Ascending aorta (tissue), 2 donors: ENCODE measurements around the gene DDAH1. TPM values are rescaled to one million over a fixed set of nuclear protein-coding genes. Genes with fewer than 3 reads are reported as not detected.
A peak's percentile ranks its signal among the peaks of the same experiment; 100 is the strongest.

ENCODE experiments used
- DNase-seq, 2 donors: peaks; one replicate each; pipeline ENCODE4 v3.0.0-alpha.2; 2019; ENCODE audit warnings: low spot score in 2 of 2
- H3K27ac ChIP-seq, 2 donors: fragments of 200-600 bp; sonication (generic); one replicate each; pipeline ENCODE4 v1.5.1; 2016 to 2017; ENCODE audit warnings: mild to moderate bottlenecking in 1 of 2
- H3K27me3 ChIP-seq: fragments of 200-600 bp; sonication (generic); one replicate; pipeline ENCODE4 v1.5.1; 2017
- H3K36me3 ChIP-seq, 2 donors: fragments of 200-600 bp; sonication (generic); one replicate each; pipeline ENCODE4 v1.5.1; 2016
- H3K4me1 ChIP-seq, 2 donors: fragments of 200-600 bp; sonication (generic); one replicate each; pipeline ENCODE4 v1.5.1; 2016 to 2017; ENCODE audit warnings: mild to moderate bottlenecking in 1 of 2
- H3K4me3 ChIP-seq, 2 donors: fragments of 200-600 bp; sonication (generic); one replicate each; pipeline ENCODE4 v1.5.1; 2016 to 2017; ENCODE audit warnings: mild to moderate bottlenecking in 1 of 2
- H3K9me3 ChIP-seq, 2 donors: fragments of 200-600 bp; sonication (generic); one replicate each; pipeline ENCODE4 v1.5.1; 2016
- CTCF ChIP-seq, 3 experiments: fragments of 200-600 bp in 2 of 3; fragments of 450-650 bp in 1 of 3; sonication (generic) in 2 of 3; IDR thresholded peaks; one replicate each; pipeline ENCODE4 v1.5.1; 2016 to 2019; ENCODE audit warnings: antibody characterized with exemption in 3 of 3, mild to moderate bottlenecking in 1 of 3, moderate library complexity in 1 of 3
- intact Hi-C: fragments of 100-400 bp; cut with DNase I; formaldehyde crosslinking; loops from one replicate; pipeline ENCODE4 v1.15.1; 2023
- total RNA-seq: library from RNA; depleted of rRNA; stranded (reverse); fragments of >200 nt; gene quantifications from one replicate; pipeline ENCODE4 v1.1.0, GENCODE V29; 2016

DDAH1 gene
- total RNA-seq, 1 donor from 2014 or later: 8.5 TPM

GRCh38 chr1:85421179-85421578 lies 43.8 kb downstream of the DDAH1 start:
- intact Hi-C loops: no loop called here
- peaks cover 0 to 15% of the 10 kb centered on the region in 2 donors for H3K9me3 ChIP-seq
- H3K27me3 ChIP-seq: no peaks in the 10 kb centered on the region
- H3K36me3 ChIP-seq: no peaks in the 10 kb centered on the region
- TF ChIP-seq CTCF (IDR thresholded peaks at IDR 0.05): no peak
- no peak overlapping the region for H3K4me3 ChIP-seq
- peaks cover 0 to 10% of the 10 kb centered on the region in 2 donors for H3K4me1 ChIP-seq
- DNase-seq: no peak
- no peak overlapping the region for H3K27ac ChIP-seq

- Histone ChIP-seq H3K27ac (no peak overlapping the region), H3K27me3 (no peaks in the 10 kb centered on the region), H3K4me1 (peaks cover 0 to 2% of the 10 kb centered on the region in 2 donors), H3K9me3 (peaks cover 0 to 15% of the 10 kb centered on the region in 2 donors), H3K4me3 (no peak overlapping the region), H3K36me3 (no peaks in the 10 kb centered on the region)
- TF ChIP-seq CTCF (IDR thresholded peaks at IDR 0.05): no peak
- no peak for DNase-seq
- intact Hi-C loops: no loop called here
Measured at GRCh38 chr1:85420199-85420598, 44.8 kb downstream of the DDAH1 start.

GRCh38 chr1:85417876-85418275 lies 47.1 kb downstream of the DDAH1 start:
- Histone ChIP-seq H3K9me3 (peaks cover 0 to 15% of the 10 kb centered on the region in 2 donors), H3K36me3 (no peaks in the 10 kb centered on the region), H3K27me3 (no peaks in the 10 kb centered on the region), H3K27ac (peak overlapping the region in 1 of 2 donors; percentile 18), H3K4me3 (no peak overlapping the region), H3K4me1 (peaks cover 0 to 6% of the 10 kb centered on the region in 2 donors)
- TF ChIP-seq CTCF (IDR thresholded peaks at IDR 0.05): no peak
- DNase-seq: no peak
- intact Hi-C loops: no loop called here

- no peak for TF ChIP-seq CTCF (IDR thresholded peaks at IDR 0.05)
- Histone ChIP-seq H3K36me3 (no peaks in the 10 kb centered on the region), H3K4me1 (peaks cover 0 to 6% of the 10 kb centered on the region in 2 donors), H3K4me3 (no peak overlapping the region), H3K9me3 (peaks cover 0 to 15% of the 10 kb centered on the region in 2 donors), H3K27ac (no peak overlapping the region), H3K27me3 (no peaks in the 10 kb centered on the region)
- no peak for DNase-seq
- intact Hi-C loops: no loop called here
Measured at GRCh38 chr1:85417017-85417416, 47.9 kb downstream of the DDAH1 start.

GRCh38 chr1:85413169-85413568 lies 51.8 kb downstream of the DDAH1 start:
- Histone ChIP-seq H3K4me1 (peaks cover 4 to 6% of the 10 kb centered on the region in 2 donors), H3K36me3 (no peaks in the 10 kb centered on the region), H3K9me3 (no peaks in the 10 kb centered on the region), H3K4me3 (no peak overlapping the region), H3K27me3 (no peaks in the 10 kb centered on the region), H3K27ac (no peak overlapping the region)
- no peak for DNase-seq
- intact Hi-C loops: no loop called here
- TF ChIP-seq CTCF (IDR thresholded peaks at IDR 0.05): no peak
